Measurements from ENCODE around the gene ADCY7.

ADCY7 gene

GRCh38 chr16:50266337-50267091 is at the start of gene ADCY7:
Gene ADCY7 (plus strand): TSS chr16:50266551. CDS start chr16:50288180, 21,629 bp downstream.
- DNase-seq (ENCODE audit: low read depth): peak; percentile 83
- peak within 1 kb of the TSS; percentile 16 for H3K4me3 ChIP-seq (ENCODE audit: low read length)
- TF ChIP-seq CTCF (IDR thresholded peaks at IDR 0.05; ENCODE audit: insufficient read depth, low read depth, low read length, missing control alignments): no peak

DNA sequence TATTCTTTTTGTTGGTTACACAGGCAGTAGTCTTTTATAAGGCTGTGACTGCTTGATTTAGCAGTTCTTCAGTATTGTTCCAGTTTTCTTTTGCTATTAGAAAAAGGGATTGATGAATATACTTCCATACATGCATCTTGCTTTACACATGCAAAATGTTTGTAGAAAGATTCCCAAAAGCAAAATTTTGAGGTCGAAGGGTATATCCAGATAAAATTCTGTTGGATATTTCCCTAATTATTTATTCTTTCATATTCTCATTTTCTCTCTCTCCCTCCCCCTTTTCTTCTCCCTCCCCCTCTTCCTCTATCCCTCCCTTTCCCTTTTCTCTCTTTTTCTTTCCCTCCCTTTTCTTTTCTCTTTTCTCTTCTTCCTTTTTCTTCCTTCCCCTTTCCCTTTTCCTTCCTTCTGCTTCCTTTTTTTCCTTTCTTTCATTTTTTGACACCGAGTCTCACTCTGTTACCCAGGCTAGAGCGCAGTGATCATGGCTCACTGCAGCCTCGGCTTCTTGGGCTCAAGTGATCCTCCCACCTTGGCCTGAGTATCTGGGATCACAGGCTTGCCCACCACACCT is 46.9 kb upstream of the ADCY7 start:
- no peak for DNase-seq (ENCODE audit: low read depth)
- no peak for TF ChIP-seq CTCF (IDR thresholded peaks at IDR 0.05; ENCODE audit: insufficient read depth, low read depth, low read length, missing control alignments)
- no peak overlapping the region for H3K4me3 ChIP-seq (ENCODE audit: low read length)

DNA sequence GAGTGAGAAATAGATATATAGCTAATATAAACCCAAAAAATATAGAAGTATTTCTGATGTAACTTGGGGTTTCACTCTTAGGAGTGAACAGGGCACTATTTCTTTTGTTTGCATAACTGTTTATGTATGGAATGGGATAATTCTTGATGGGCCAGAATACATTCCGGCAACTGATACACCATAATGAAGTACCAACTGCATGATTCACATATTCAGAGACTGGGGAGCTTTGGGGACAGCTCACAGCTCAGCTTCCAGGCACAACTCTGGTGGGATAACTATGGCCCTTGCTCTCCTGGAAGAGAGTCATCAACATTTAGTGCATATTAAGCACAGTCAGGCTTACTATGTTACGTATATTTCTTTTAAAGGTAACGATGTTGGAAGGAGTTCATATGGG is 42.1 kb upstream of the ADCY7 start:
- TF ChIP-seq CTCF (IDR thresholded peaks at IDR 0.05; ENCODE audit: insufficient read depth, low read depth, low read length, missing control alignments): no peak
- no peak for DNase-seq (ENCODE audit: low read depth)
- H3K4me3 ChIP-seq (ENCODE audit: low read length): no peak overlapping the region

DNA sequence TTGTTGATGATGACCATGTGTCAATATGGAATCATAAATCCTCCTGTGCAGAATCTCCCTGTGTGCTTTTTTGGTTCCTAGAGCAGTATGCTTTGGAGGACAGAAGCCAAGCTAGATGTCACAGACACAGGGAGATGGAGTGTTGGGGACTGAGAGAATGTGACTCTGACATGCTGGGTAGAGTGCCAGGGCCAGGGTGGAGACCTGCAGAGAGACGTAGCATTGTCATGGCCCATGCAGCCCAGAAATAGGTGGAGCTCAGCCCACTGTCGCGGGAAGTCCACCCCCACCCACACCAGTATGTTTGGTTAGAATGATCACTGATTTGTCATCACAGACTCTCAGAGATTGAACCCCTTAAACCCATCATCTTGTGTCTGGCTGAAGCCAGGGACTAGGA is 39.2 kb upstream of the ADCY7 start:
- TF ChIP-seq CTCF (IDR thresholded peaks at IDR 0.05; ENCODE audit: insufficient read depth, low read depth, low read length, missing control alignments): no peak
- no peak overlapping the region for H3K4me3 ChIP-seq (ENCODE audit: low read length)
- DNase-seq (ENCODE audit: low read depth): no peak

DNA sequence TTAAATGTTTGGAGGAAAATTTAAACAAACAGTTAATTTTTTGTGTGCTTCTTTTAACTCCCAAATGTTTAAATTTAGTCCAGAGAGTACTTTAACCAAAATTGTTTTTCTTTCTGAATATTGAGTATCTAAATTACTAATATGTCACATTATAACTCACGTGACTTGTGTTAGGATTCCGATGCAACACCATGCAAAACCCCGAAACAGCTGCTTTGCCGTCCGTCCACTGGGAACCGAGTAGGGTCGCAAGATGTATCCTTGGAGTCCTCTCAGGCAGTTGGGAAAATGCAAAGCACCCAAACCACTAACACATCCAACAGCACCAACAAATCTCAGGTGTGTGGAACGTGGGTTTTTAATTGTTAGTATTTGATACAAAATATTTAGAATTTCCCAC is 38.7 kb upstream of the ADCY7 start:
- no peak overlapping the region for H3K4me3 ChIP-seq (ENCODE audit: low read length)
- no peak for DNase-seq (ENCODE audit: low read depth)

DNA sequence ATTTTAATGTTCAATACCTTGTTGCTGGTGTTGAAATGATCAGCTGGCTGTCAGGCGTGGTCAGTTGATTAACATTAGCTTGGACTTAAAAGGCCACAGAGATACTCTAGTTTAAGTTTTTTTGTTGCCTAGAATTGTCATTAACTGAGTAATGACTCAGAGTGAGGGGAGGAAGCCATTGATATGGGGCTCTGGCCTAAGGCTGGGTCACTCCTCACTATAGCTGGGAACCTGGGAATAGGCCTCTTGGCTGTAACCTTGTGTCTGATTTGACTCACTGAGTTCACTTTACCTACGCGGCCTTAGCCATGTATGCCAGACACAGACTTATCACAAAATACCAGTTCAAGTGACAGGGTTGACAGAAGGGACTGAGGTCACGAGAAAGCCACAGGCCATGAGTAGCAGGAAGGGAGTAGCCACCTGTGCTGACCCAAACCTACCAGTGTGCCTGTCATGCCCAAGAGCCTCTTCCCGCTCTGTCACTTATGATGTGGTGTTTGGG is 37.9 kb upstream of the ADCY7 start:
- no peak for DNase-seq (ENCODE audit: low read depth)
- TF ChIP-seq CTCF (IDR thresholded peaks at IDR 0.05; ENCODE audit: insufficient read depth, low read depth, low read length, missing control alignments): no peak
- no peak overlapping the region for H3K4me3 ChIP-seq (ENCODE audit: low read length)

More for the DNA sequence above, 38.7 kb upstream of the ADCY7 start:
- TF ChIP-seq CTCF (IDR thresholded peaks at IDR 0.05; ENCODE audit: insufficient read depth, low read depth, low read length, missing control alignments): no peak

Measured in epithelial cell of esophagus (primary cell).